HepG2 (cell line): ENCODE measurements around the gene MEG3. TPM values are rescaled to one million over a fixed set of nuclear protein-coding genes. Genes with fewer than 3 reads are reported as not detected.

ENCODE experiments used
- ATAC-seq: fragments of 200-7000 bp; cut with Tn5 transposase; 3 replicates; pipeline ENCODE4 v1.9.1; 2020; ENCODE audit warnings: mild to moderate bottlenecking, moderate library complexity
- BruUV-seq: library from RNA; stranded (reverse); fragments of 400-500 nt; replicated peaks from 2 replicates; lab custom pipeline; 2021; lab: Mats Ljungman, UMichigan
- CTCF ChIA-PET: fragments of 300-600 bp; formaldehyde crosslinking; extraction: SDS; loops from one replicate; lab custom pipeline; 2021; ENCODE audit warnings: low total read pairs, inconsistent platforms, low intra/inter-chr PET ratio; lab: Yijun Ruan, JAX
- POLR2A ChIA-PET: fragments of 350-600 bp; sonication (Branson Sonifier 250); formaldehyde crosslinking; loops from one replicate; lab custom pipeline; 2020; ENCODE audit warnings: antibody characterized with exemption, inconsistent platforms; lab: Yijun Ruan, JAX
- DNase-seq: peaks from one replicate; pipeline ENCODE4 v3.0.0-alpha.2; 2015; ENCODE audit warnings: low spot score
- FAIRE-seq: peaks from 3 replicates; lab custom pipeline; 2011; peaks lifted over from hg19 to GRCh38; lab: Jason Lieb, UNC
- H2AFZ ChIP-seq: one replicate; pipeline ENCODE4 v1.6.1; 2011; ENCODE audit warnings: low read length, inconsistent platforms
- H3K27ac ChIP-seq: fragments of 300-600 bp; 3 replicates; pipeline ENCODE4 v1.8.0; 2011; ENCODE audit warnings: mixed run types, mild to moderate bottlenecking, mixed read lengths, low read length, inconsistent platforms; ENCODE audit not compliant: insufficient read depth; ENCODE audit errors: extremely low read length
- H3K27me3 ChIP-seq, 2 experiments: fragments of 200-600 bp in 1 of 2; 2 replicates in 1 of 2; 3 replicates in 1 of 2; pipeline versions ENCODE4 v1.6.0 to v1.8.0; 2011; ENCODE audit warnings: low read length in 2 of 2, mild to moderate bottlenecking in 2 of 2, moderate library complexity in 2 of 2, inconsistent platforms in 1 of 2; ENCODE audit not compliant: insufficient read depth in 2 of 2, control insufficient read depth in 1 of 2
- H3K36me3 ChIP-seq, 2 experiments: fragments of 200-600 bp in 1 of 2; replicated peaks in 1 of 2; 2 replicates in 1 of 2; 3 replicates in 1 of 2; pipeline versions ENCODE4 v1.5.1 to v1.8.0; 2011; ENCODE audit warnings: low read length in 2 of 2, inconsistent platforms in 1 of 2; ENCODE audit not compliant: insufficient read depth in 2 of 2, control insufficient read depth in 1 of 2
- H3K4me1 ChIP-seq: 2 replicates; pipeline ENCODE4 v1.5.1; 2012; ENCODE audit warnings: low read length, inconsistent platforms; ENCODE audit not compliant: insufficient read depth
- H3K4me2 ChIP-seq: 2 replicates; pipeline ENCODE4 v1.6.0; 2011; ENCODE audit warnings: low read depth, low read length, inconsistent platforms
- H3K4me3 ChIP-seq, 3 experiments: fragments of 200-600 bp in 1 of 3; sonication (generic), shearing (Covaris generic) in 1 of 3; replicated peaks in 1 of 3; 2 replicates each; pipeline ENCODE4 v1.5.1; 2011 to 2016; ENCODE audit warnings: low read length in 3 of 3, inconsistent platforms in 2 of 3, low read depth in 2 of 3, mild to moderate bottlenecking in 2 of 3, control low read depth in 1 of 3, mixed read lengths in 1 of 3; ENCODE audit not compliant: insufficient read depth in 1 of 3
- H3K79me2 ChIP-seq: one replicate; pipeline ENCODE4 v1.6.1; 2011; ENCODE audit warnings: low read length, inconsistent platforms; ENCODE audit not compliant: insufficient read depth
- H3K9ac ChIP-seq: 2 replicates; pipeline ENCODE4 v1.6.0; 2011; ENCODE audit warnings: mild to moderate bottlenecking, low read depth, low read length, inconsistent platforms; ENCODE audit not compliant: insufficient read depth
- H3K9me3 ChIP-seq: 2 replicates; pipeline ENCODE4 v1.5.1; 2012; ENCODE audit warnings: mild to moderate bottlenecking, low read length
- H4K20me1 ChIP-seq: 2 replicates; pipeline ENCODE4 v1.6.0; 2011; ENCODE audit warnings: inconsistent platforms, mild to moderate bottlenecking, low read length, moderate library complexity; ENCODE audit not compliant: insufficient read depth
- CBX2 ChIP-seq, 2 experiments: fragments of 200-600 bp in 1 of 2; sonication (generic); formaldehyde crosslinking in 1 of 2; IDR thresholded peaks; 2 replicates each; pipeline versions ENCODE4 v1.7.0 to v1.8.1; 2018 to 2022; ENCODE audit warnings: low read depth in 2 of 2, low read length in 1 of 2, mild to moderate bottlenecking in 1 of 2, missing genetic modification reagents in 1 of 2
- GABPB1 ChIP-seq: IDR thresholded peaks from 2 replicates; pipeline ENCODE4 v1.6.1; 2016; ENCODE audit warnings: mild to moderate bottlenecking, missing genetic modification reagents, moderate library complexity, missing compliant biosample characterization
- MAFG ChIP-seq: sonication (generic); formaldehyde crosslinking; IDR thresholded peaks from 2 replicates; pipeline ENCODE4 v1.5.1; 2020; ENCODE audit warnings: mild to moderate bottlenecking, missing genetic modification reagents
- NCOA5 ChIP-seq: sonication (generic); formaldehyde crosslinking; IDR thresholded peaks from 2 replicates; pipeline ENCODE4 v1.4.0; 2020; ENCODE audit warnings: missing genetic modification reagents
- ONECUT2 ChIP-seq: sonication (generic); formaldehyde crosslinking; IDR thresholded peaks from 2 replicates; pipeline ENCODE4 v1.4.0; 2020; ENCODE audit warnings: missing genetic modification reagents
- PHB2 ChIP-seq: fragments of 450-650 bp; IDR thresholded peaks from 2 replicates; pipeline ENCODE4 v1.6.1; 2018; ENCODE audit not compliant: partially characterized antibody
- SIN3A ChIP-seq: IDR thresholded peaks from 2 replicates; pipeline ENCODE4 v1.6.1; 2011; ENCODE audit warnings: low read depth, mild to moderate bottlenecking, control low read depth, low read length, borderline replicate concordance
- SSRP1 ChIP-seq: IDR thresholded peaks from 2 replicates; pipeline ENCODE4 v1.6.1; 2016; ENCODE audit warnings: control low read depth
- TARDBP ChIP-seq: sonication (generic); formaldehyde crosslinking; IDR thresholded peaks from 2 replicates; pipeline ENCODE4 v1.8.0; 2022; ENCODE audit warnings: mild to moderate bottlenecking, missing genetic modification reagents
- ZC3H13 ChIP-seq: sonication (generic); formaldehyde crosslinking; IDR thresholded peaks from 2 replicates; pipeline ENCODE4 v1.8.1; 2023; ENCODE audit warnings: mild to moderate bottlenecking, missing genetic modification reagents, moderate library complexity
- ZNF350 ChIP-seq: sonication (generic); formaldehyde crosslinking; IDR thresholded peaks from 2 replicates; pipeline ENCODE4 v1.4.0; 2020; ENCODE audit warnings: mild to moderate bottlenecking, low read depth, missing genetic modification reagents, borderline replicate concordance
- ZNF562 ChIP-seq: sonication (generic); formaldehyde crosslinking; IDR thresholded peaks from 2 replicates; pipeline ENCODE4 v1.8.0; 2022; ENCODE audit warnings: missing genetic modification reagents, borderline replicate concordance
- ZNF761 ChIP-seq: sonication (generic); formaldehyde crosslinking; conservative IDR thresholded peaks from 2 replicates; pipeline ENCODE4 v1.4.0; 2020; ENCODE audit warnings: mild to moderate bottlenecking, missing genetic modification reagents
- WGBS: methylation state at CpG from one replicate; pipeline ENCODE4 v1.1.6; 2017; ENCODE audit warnings: low lambda C conversion rate; 5-methylcytosine and 5-hydroxymethylcytosine counted together
- in situ Hi-C: cut with HindIII; loops from 2 replicates; pipeline ENCODE4 v1.10.0; 2017; ENCODE audit warnings: low pct_unique_long_range_greater_than_20kb; ENCODE audit not compliant: extremely low pct_ligation_motif_present
- intact Hi-C: fragments of 100-400 bp; cut with micrococcal nuclease; formaldehyde crosslinking; loops from one replicate; pipeline ENCODE4 v1.10.0; 2022; ENCODE audit not compliant: unreplicated experiment
- polyA plus RNA-seq, 8 experiments: library from polyadenylated mRNA; depleted of rRNA in 3 of 8; stranded (reverse) in 7 of 8; unstranded in 1 of 8; fragments of >200 nt; fragmentation: Illumina TruSeq in 4 of 8; extraction: Trizol in 4 of 8; gene quantifications; 2 replicates each; pipeline versions ENCODE4 v1.2.1 to v1.2.3, GENCODE V29; 2011 to 2016; ENCODE audit warnings: low read depth in 4 of 8, missing spikeins in 1 of 8, mixed read lengths in 1 of 8; ENCODE audit not compliant: insufficient read depth in 1 of 8
- total RNA-seq, 5 experiments: library from RNA; depleted of rRNA; stranded (reverse); fragments of >200 nt; fragmentation: Illumina TruSeq; extraction: Trizol; gene quantifications; 2 replicates each; pipeline ENCODE4 v1.2.3, GENCODE V29; 2016; ENCODE audit warnings: low read depth in 1 of 5
- TF ChIP-seq, protein P1 (sequence below): sonication (generic); formaldehyde crosslinking; IDR thresholded peaks from 2 replicates; pipeline ENCODE4 v1.9.0; 2021; ENCODE audit warnings: missing genetic modification reagents, borderline replicate concordance

The MEG3 gene
- total and polyA plus RNA-seq, 2 of the 13 experiments (the other 11 are each of a cell fraction or from before 2014, with no cell fraction given), result 0.17 TPM; not detected in 1

DNA sequence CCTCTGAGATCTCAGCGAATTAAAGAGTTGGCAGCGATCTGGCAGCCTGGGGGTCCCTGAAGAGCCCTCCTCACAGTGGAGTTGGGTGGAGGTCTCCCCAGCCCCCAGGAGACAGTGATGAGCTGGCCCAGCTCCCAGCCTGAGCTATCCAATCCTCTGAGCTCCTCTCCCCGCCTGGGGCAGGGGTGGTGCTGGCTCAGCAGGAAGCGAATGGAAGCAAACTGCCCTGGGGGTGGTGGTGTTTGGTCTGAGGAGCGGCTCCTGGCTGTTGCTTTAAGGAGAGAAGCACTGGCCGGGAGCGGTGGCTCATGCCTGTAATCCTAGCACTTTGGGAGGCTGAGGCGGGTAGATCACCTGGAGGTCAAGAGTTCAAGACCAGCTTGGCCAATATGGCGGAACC is 19.5 kb upstream of the MEG3 start:
- FAIRE-seq, result no peak
- ChIA-PET POLR2A (interaction anchor here (6.3 kb wide), 1 partner anchor 10 kb away, joined by 33 read pairs; no protein-coding TSS in a partner anchor), CTCF (no interaction called here)
- H3K9ac ChIP-seq, result no peak overlapping the region
- H3K4me2 ChIP-seq, result no peak overlapping the region
- H2AFZ ChIP-seq, result no peak overlapping the region
- 99% methylated on average over 9 of the region's 9 CpGs for WGBS
- no TSS peak for BruUV-seq
- no peak for ATAC-seq
- TF ChIP-seq MAFG (CRISPR knock-in tag) (no peak), ZNF350 (CRISPR knock-in tag) (no peak), TARDBP (CRISPR knock-in tag) (no peak), PHB2 (no peak), ZC3H13 (no peak), SIN3A (no peak), GABPB1 (CRISPR knock-in tag) (no peak), ZNF562 (CRISPR knock-in tag) (no peak), ZNF761 (no peak), SSRP1 (CRISPR knock-in tag) (no peak), ONECUT2 (no peak), NCOA5 (CRISPR knock-in tag) (no peak), CBX2 (IDR thresholded peaks at IDR 0.05; ENCODE audit: low read depth, low read length) (no peak), CBX2 (CRISPR knock-in tag; IDR thresholded peaks at IDR 0.05; ENCODE audit: low read depth) (no peak)
- TF ChIP-seq, protein P1, sequence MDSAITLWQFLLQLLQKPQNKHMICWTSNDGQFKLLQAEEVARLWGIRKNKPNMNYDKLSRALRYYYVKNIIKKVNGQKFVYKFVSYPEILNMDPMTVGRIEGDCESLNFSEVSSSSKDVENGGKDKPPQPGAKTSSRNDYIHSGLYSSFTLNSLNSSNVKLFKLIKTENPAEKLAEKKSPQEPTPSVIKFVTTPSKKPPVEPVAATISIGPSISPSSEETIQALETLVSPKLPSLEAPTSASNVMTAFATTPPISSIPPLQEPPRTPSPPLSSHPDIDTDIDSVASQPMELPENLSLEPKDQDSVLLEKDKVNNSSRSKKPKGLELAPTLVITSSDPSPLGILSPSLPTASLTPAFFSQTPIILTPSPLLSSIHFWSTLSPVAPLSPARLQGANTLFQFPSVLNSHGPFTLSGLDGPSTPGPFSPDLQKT (CRISPR knock-in tag), result no peak
- in situ Hi-C loops (no loop called here), intact Hi-C loops (no loop called here)
- DNase-seq, result no peak
- no peaks in the 10 kb centered on the region for H3K27me3 ChIP-seq
- H3K79me2 ChIP-seq, result no peaks in the 10 kb centered on the region
- no peak overlapping the region for H3K4me3 ChIP-seq
- H3K4me1 ChIP-seq, result no peaks in the 10 kb centered on the region
- H4K20me1 ChIP-seq, result no peaks in the 10 kb centered on the region
- no peaks in the 10 kb centered on the region for H3K36me3 ChIP-seq
- H3K9me3 ChIP-seq, result peaks cover 43% of the 10 kb centered on the region
- no peak overlapping the region for H3K27ac ChIP-seq
